LoVo (cell line): ENCODE measurements around the gene ASPSCR1.
A peak's percentile ranks its signal among the peaks of the same experiment; 100 is the strongest.

Experiments used
- DNase-seq: peaks from one replicate; pipeline ENCODE4 v3.0.0-alpha.2; 2016; ENCODE audit warnings: low spot score

The ASPSCR1 gene

DNA sequence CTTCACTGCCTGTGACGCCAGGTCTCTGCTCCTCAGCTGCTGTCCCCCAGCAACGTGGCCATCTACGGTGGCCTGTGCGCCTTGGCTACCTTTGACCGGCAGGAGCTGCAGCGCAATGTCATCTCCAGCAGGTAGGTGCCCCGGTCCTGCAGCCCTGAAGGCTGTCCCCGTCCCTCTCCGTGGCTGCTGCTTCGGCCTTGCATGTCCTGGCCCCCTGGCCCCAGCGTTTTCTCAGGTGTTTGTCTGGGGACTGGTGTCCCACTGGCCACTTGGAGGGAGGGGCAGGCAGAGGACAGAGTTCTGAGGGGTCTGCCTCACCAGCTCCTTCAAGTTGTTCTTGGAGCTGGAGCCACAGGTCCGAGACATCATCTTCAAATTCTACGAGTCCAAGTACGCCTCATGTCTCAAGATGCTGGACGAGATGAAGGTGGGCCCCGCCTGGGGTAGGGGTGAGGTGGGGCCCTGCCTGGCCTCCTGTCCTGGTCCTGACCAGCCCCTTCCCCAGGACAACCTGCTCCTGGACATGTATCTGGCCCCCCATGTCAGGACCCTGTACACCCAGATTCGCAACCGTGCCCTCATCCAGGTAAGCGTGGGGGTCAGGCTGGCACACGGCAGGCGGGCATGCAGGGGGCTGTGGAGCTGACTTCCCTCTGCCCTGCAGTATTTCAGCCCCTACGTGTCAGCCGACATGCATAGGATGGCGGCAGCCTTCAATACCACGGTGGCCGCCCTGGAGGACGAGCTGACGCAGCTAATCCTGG lies 78.7 kb downstream of the ASPSCR1 start:
- DNase-seq = no peak

DNA sequence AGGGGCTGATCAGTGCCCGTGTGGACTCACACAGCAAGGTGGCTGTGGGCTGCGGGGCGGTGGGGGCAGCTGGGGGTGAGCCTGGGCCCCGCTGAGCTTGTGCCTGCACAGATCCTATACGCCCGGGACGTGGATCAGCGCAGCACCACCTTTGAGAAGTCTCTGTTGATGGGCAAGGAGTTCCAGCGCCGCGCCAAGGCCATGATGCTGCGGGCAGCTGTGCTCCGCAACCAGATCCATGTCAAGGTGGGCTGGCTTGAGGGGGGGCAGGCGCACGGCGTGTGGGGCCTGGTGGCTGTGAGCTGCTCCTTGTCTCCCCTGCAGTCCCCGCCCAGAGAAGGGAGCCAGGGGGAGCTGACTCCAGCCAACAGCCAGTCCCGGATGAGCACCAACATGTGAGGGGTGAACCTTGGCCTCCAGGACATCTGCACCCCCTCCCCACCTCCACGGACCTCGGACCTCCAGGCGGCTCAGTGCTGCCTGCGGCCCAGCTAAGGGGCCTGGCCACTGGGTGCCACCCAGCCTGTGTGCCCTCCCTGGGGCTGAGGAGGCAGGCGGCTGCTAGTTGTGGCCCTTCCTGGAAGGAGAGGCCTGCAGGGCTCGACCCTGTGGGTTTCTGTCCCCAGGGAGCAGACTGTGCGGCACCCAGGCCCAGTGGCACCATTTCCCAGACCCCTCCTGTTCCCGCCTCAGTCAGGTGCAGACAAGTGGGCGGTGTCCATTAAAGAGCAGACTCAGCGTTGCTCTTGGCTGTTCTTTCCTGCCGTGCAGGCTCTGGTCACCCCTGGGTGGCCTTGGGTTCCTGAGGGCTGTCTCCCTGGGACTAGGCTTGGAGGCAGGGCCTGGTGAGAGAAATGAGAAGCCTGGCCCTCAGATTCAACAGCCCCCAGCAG lies 79.5 kb downstream of the ASPSCR1 start:
- no peak for DNase-seq

- no peak for DNase-seq
Measured at GRCh38 chr17:82058230-82058854, 80.9 kb downstream of the ASPSCR1 start.

- DNase-seq = no peak
Measured at GRCh38 chr17:82058855-82059249, 81.4 kb downstream of the ASPSCR1 start.

GRCh38 chr17:82059272-82060000 lies 82.0 kb downstream of the ASPSCR1 start:
- DNase-seq = no peak

DNA sequence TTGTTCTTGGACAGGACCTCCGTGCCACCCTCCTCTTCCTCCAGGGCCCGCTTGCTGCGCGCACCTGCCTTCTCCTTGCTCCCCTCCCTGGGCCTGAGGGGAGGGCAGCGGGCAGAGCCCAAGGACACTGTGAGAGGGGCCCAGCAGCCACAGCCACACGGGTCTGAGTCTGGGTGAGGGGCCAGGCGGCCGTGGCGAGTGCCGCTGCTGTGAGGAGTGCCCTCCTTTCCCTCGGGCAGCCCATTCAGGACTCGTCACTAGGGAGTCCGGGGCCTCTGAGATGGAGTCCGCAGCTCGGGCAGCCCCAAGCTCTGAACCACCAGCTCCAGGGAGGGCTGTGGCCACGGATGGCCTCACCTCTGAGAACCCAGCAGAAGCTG lies 82.6 kb downstream of the ASPSCR1 start:
- DNase-seq = no peak

- no peak for DNase-seq
Measured at GRCh38 chr17:82060614-82061013, 83.2 kb downstream of the ASPSCR1 start.

- no peak for DNase-seq
Measured at GRCh38 chr17:82061047-82061925, 83.9 kb downstream of the ASPSCR1 start.

DNA sequence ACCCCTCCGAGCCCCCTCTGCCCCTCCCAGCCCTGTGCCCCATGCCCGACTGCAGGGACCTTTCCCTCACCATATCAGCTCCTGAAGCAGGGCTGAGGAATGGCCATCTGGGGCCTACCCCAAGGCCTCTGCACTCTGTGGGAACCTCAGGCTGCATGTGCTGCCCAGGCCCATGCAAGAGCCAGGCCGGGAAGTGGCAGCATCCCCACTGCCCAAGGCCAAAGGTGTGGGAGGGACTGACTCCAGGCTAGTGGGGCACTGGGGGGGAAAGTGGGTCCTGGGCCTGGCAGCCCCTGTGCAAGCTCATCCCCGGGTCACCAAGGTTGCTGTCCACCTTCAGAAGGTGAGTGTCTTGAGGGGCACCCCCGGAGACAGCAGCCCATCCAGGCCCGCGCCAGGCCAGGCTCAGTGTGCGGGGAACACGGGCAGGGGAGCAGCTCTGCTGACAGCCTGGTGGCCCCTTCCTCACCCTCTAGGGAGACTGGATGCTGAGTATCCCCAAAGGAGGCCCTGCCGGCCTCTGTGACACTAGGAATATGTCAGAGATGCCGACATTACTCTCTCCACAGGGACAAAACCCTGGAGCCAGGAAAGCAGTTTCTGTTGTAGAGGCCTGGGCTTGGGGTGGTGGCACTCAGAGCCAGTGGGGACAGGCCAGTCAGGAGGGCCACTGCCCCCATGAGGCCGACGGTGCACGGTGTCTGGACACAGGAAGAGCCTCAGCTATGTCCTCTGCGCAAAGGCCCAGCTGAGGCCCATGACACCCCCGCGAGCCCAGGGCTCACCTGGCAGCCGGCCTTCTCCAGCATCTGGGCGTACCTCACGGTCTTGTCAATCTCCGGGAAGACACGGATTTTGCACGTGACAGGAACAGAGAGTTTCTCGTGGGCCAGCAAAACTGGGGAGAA lies 84.9 kb downstream of the ASPSCR1 start:
- DNase-seq = no peak

GRCh38 chr17:82062984-82063368 lies 85.5 kb downstream of the ASPSCR1 start:
- DNase-seq = no peak

DNA sequence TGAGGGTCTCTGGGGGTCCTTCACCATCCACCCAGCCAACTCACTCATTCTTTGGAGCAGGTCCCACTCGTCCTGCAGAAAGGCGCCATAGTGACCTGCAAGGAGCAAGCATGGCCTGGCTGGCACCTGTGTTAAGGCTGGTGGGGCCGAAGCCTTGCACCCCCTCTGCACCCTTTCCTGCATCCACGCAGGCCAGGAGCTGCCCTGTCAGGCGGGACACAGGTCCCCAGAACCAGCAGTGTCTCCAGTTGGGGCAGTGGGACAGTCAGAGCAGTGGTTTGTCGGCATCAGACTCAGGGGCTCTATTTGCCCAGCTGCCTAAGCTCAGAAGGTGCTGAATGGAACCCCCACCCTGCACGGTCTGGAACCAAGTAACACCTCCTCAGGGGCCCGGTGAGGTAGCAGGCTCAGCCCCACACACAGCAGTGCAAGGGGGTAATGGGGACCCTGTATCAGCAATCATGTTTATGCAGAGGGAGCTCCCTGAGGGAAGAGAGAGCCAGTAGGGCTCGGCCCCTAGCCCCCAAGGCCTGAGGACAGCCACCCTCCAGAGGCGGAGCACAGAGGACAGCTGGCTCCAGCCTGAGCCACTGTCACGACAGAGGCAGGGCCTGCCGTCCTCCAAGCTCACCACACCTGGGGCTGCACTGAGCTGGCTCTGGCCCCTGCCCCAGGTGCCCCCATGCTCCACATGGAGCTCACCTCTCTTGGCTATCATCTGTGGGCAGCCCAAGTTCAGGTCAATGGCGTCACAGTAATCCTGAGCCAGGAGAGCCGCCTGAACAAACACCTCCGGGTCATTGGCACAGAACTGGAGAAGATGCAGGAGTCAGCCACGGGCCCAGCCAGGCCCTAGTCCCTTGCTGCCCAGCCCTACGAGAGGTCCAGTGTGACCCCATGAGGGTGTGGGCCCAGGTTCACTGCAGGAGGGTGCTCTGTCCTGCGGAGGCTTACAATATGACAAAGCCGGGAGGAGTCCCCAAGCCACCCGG lies 86.3 kb downstream of the ASPSCR1 start:
- no peak for DNase-seq

DNA sequence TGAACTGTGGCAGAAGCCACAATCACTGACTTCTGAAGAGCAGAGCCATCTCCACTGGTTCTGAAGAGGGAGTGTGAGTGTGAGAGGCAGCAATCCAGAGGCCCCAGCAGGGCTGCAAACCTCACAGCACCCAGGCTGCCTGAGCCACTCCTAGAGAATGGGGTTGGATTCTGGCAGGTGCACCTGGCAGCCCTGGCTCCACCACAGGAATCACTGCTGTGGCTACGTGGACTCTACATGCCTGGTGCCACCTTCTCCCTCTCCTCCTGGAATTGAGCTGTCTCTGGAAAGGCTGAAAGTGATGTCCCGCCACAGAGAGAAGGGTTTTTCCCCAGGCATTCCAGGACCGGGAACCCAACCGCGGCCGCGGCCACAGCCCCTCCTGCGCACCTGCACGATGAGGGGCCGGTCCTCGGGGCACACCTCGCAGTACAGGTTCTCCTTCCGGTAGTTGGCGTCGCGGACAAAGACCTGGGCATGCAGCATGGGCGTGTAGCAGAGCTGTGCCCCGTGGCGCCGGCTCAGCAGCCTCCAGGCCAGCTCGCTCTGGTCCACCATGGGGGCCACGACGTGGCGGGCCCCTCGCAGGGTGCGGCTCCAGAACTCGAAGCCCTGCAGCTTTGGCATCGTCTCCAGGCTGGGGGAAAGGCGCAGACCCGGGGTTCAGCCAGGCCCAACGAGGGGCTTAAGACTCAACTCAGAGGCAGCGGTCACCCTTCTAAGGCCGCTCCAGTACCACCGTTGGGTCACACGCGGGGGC lies 87.2 kb downstream of the ASPSCR1 start:
- DNase-seq = peak; percentile 50

DNA sequence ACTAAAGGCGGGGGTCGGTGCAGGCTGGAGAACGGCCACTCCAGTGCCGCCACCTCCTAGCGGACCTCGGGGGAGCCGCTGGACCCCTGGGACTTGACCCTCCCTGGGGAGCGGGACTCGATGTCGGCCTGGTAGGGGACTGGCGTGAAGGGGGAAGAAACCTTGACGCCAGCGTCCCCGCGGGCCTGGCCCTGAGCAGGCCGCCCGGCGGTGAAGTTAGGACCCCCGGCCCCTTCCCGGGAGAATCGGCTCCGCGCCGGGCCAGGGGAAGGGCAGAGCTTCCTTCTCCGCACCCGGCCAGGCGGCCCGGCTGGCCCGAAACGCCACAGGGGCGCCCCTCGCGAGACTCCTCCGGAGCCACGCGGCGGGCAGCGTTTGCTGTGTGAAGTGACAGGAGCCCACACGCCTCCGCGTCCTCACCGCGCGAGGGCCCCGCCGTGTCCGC lies 87.8 kb downstream of the ASPSCR1 start:
- DNase-seq = no peak

DNA sequence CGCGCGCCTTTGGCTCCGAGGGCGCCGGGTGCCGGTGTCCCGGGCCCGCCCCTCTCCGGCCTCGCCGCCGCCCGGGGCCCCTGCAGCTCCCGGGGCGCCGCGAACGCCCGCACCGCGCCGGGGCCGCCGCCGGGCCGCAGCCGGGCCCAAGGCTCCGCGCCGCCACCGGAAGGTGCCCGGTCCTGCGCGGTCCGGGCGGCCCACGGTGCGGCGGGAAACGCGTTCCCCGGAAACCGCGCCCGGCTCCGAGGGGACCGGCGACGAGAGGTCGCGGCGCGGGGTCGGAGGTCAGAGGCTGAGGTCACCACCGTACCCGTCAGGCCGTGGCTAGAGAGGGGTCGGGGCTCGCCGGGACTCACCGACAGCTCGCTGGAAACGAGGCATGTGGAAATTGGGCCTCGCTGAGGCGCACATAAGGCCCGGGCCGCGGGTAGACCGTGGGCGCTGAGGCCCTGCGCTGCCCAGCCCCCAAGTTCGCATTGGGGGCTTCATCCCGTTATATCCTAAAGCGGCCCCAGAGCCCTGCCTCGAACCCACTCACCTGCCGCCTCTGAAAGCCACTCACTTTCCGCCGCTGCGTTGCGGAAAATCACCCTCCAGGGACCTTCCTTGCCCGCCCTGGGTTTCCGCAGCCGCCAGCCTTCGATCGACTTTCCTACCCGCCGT lies 88.3 kb downstream of the ASPSCR1 start, which contains the start of gene DUS1L:
Gene DUS1L (minus strand): TSS at position 167 of the 666 bp plus-strand sequence. CDS start 745 bp downstream, outside the sequence.
- peak; percentile 65 for DNase-seq
